K562 (cell line): ENCODE measurements around the gene GRIK1.

Source experiments
- GTF2B ChIP-seq: IDR thresholded peaks from 2 replicates; pipeline ENCODE4 v1.6.1; 2011; ENCODE audit not compliant: insufficient read length; ENCODE audit errors: extremely low read depth
- GTF2F1 ChIP-seq: IDR thresholded peaks from 2 replicates; pipeline ENCODE4 v1.6.1; 2011; ENCODE audit warnings: low read depth, low read length, improper control_type of control experiment
- KLF1 ChIP-seq: fragments of 450-650 bp; IDR thresholded peaks from 2 replicates; pipeline ENCODE4 v1.6.1; 2016; ENCODE audit warnings: missing genetic modification characterization, missing compliant biosample characterization
- REST ChIP-seq, 2 experiments: fragments of 450-650 bp; formaldehyde crosslinking in 1 of 2; IDR thresholded peaks; 2 replicates each; pipeline versions ENCODE4 v1.4.0 to v1.6.1; 2014 to 2020; ENCODE audit warnings: mild to moderate bottlenecking in 2 of 2, borderline replicate concordance in 1 of 2, low read depth in 1 of 2
- TFAM ChIP-seq: fragments of 250-450 bp; sonication (Bioruptor Pico); conservative IDR thresholded peaks from 2 replicates; pipeline ENCODE4 v1.5.0; 2021; ENCODE audit warnings: mild to moderate bottlenecking, moderate library complexity

- TF ChIP-seq GTF2F1 (no peak), TFAM (CRISPR knock-in tag) (no peak), KLF1 (no peak), GTF2B (no peak), REST (IDR thresholded peaks at IDR 0.05; ENCODE audit: borderline replicate concordance) (no peak), REST (CRISPR knock-in tag; IDR thresholded peaks at IDR 0.05; ENCODE audit: low read depth) (no peak)
These were observed 315.0 kb downstream of the GRIK1 start for GRCh38 chr21:29624776-29625175.
